A673 (cell line): Measurements from ENCODE around the gene RPL36A. TPM values are rescaled to one million over a fixed set of nuclear protein-coding genes. Genes with fewer than 3 reads are reported as not detected.
A peak's percentile ranks its signal among the peaks of the same experiment; 100 is the strongest.

Experiments
- BruUV-seq: library from RNA; stranded (reverse); fragments of 400-500 nt; replicated peaks from 2 replicates; lab custom pipeline; 2021; lab: Mats Ljungman, UMichigan
- CTCF ChIA-PET: fragments of 300-600 bp; sonication (Branson Sonifier 250); formaldehyde crosslinking; loops from one replicate; lab custom pipeline; 2022; ENCODE audit warnings: antibody characterized with exemption; lab: Charles Lee
- POLR2A ChIA-PET: fragments of 300-600 bp; sonication (Branson Sonifier 250); formaldehyde crosslinking; loops from one replicate; lab custom pipeline; 2022; ENCODE audit warnings: antibody characterized with exemption; ENCODE audit not compliant: low non-redundant PET; lab: Charles Lee
- DNase-seq: peaks from one replicate; pipeline ENCODE4 v3.0.0-alpha.2; 2015; ENCODE audit warnings: low spot score
- H3K27ac ChIP-seq: fragments of 200-600 bp; sonication (generic); 2 replicates; pipeline ENCODE4 v1.5.1; 2016; ENCODE audit warnings: mixed run types, low read depth, mild to moderate bottlenecking, mixed read lengths, antibody characterized with exemption, low read length; ENCODE audit not compliant: poor library complexity, severe bottlenecking
- H3K27me3 ChIP-seq: fragments of 200-600 bp; sonication (generic); replicated peaks from 2 replicates; pipeline ENCODE4 v1.6.1; 2017; ENCODE audit warnings: mixed run types, low read depth, mild to moderate bottlenecking, mixed read lengths, antibody characterized with exemption, low read length; ENCODE audit not compliant: insufficient read depth, poor library complexity
- H3K36me3 ChIP-seq: fragments of 200-600 bp; sonication (generic); 2 replicates; pipeline ENCODE4 v1.6.1; 2016; ENCODE audit warnings: mixed run types, mild to moderate bottlenecking, mixed read lengths, antibody characterized with exemption, low read length; ENCODE audit not compliant: insufficient read depth, poor library complexity, severe bottlenecking
- H3K4me1 ChIP-seq: fragments of 200-600 bp; sonication (generic); 2 replicates; pipeline ENCODE4 v1.6.1; 2017; ENCODE audit warnings: mixed run types, mild to moderate bottlenecking, mixed read lengths, antibody characterized with exemption, low read length; ENCODE audit not compliant: insufficient read depth, poor library complexity, severe bottlenecking
- H3K4me3 ChIP-seq: fragments of 200-600 bp; sonication (generic); 2 replicates; pipeline ENCODE4 v1.5.1; 2016; ENCODE audit warnings: low read depth, mixed run types, mild to moderate bottlenecking, mixed read lengths, low read length; ENCODE audit not compliant: poor library complexity, severe bottlenecking
- H3K9me3 ChIP-seq: fragments of 200-600 bp; sonication (generic); 2 replicates; pipeline ENCODE4 v1.6.1; 2016; ENCODE audit warnings: mixed run types, low read depth, mild to moderate bottlenecking, mixed read lengths, antibody characterized with exemption, low read length; ENCODE audit not compliant: poor library complexity, severe bottlenecking
- EZH2 ChIP-seq: fragments of 200-600 bp; sonication (generic); IDR thresholded peaks from 2 replicates; pipeline ENCODE4 v1.6.1; 2017; ENCODE audit warnings: borderline replicate concordance, low read depth, mild to moderate bottlenecking, mixed read lengths, antibody characterized with exemption, low read length; ENCODE audit not compliant: poor library complexity, severe bottlenecking
- intact Hi-C: fragments of 100-400 bp; cut with micrococcal nuclease; formaldehyde crosslinking; loops from one replicate; pipeline ENCODE4 v1.10.0; 2022; ENCODE audit not compliant: unreplicated experiment
- total RNA-seq: library from RNA; stranded (reverse); gene quantifications from 2 replicates; pipeline ENCODE4 v1.2.3, GENCODE V29; 2021
- TF ChIP-seq, protein P1 (sequence below): fragments of 300-800, 200-600 bp; sonication (generic); conservative IDR thresholded peaks from 2 replicates; pipeline ENCODE4 v1.5.1; 2017; ENCODE audit warnings: low read depth, mild to moderate bottlenecking, antibody characterized with exemption, low read length, moderate library complexity, mixed read lengths

Gene RPL36A
- total RNA-seq, 1 experiment from 2014 or later: 316 TPM

DNA sequence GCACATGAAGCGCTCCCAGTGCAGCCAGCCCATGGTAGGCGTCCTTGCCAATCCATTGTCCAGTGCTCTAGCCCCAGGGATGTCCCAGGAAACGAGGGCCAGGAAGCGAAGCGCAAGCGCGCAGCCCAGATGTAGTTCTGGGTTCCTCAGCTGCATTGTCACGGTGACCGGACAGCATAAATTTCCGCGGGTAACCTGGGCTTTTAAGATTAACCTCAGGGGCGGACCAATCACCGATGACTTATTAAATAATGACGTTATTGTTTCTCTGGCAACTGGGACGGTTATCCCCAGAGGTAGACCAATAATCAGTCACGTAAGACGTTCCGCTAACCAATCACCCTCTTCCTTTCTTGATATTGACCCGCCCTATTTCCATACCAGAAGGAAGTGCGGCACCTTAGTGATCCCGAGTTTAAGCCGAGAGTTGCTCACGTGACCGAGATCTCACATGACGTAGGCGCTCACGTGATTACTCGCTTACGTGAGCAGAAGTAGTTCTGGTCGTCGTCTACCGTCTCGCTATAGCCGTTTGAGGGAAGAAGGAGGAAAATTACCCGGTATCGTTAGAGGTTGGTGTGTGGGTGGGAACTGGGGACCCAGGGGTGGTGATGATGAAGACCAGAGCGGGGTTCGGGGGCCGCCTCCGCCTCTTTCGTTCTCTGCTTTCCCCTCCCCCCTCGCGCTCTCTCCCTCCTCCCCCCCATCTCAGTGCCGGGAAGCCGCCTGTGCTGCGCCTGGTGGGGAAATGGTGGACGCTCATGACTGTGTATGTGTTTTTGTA is 17.1 kb downstream of the RPL36A start, which contains the start of the genes GLA and HNRNPH2:
GLA (minus strand) TSS at position 178 of the 784 bp plus-strand sequence; CDS start at position 156, 22 bp downstream.
HNRNPH2 (plus strand) TSS at position 475 of the 784 bp plus-strand sequence. CDS start 3,767 bp downstream, outside the sequence.
- CTCF ChIA-PET: no interaction called here
- no peaks in the 10 kb centered on the region for H3K9me3 ChIP-seq
- peak within 1 kb of the TSS; percentile 98 for H3K27ac ChIP-seq
- H3K4me3 ChIP-seq: peak within 1 kb of the TSS; percentile 80
- POLR2A ChIA-PET: no interaction called here
- H3K27me3 ChIP-seq: no peaks in the 10 kb centered on the region
- no TSS peak for BruUV-seq
- H3K36me3 ChIP-seq: peaks cover 11% of the 10 kb centered on the region
- TF ChIP-seq EZH2: no peak
- TF ChIP-seq, protein P1, sequence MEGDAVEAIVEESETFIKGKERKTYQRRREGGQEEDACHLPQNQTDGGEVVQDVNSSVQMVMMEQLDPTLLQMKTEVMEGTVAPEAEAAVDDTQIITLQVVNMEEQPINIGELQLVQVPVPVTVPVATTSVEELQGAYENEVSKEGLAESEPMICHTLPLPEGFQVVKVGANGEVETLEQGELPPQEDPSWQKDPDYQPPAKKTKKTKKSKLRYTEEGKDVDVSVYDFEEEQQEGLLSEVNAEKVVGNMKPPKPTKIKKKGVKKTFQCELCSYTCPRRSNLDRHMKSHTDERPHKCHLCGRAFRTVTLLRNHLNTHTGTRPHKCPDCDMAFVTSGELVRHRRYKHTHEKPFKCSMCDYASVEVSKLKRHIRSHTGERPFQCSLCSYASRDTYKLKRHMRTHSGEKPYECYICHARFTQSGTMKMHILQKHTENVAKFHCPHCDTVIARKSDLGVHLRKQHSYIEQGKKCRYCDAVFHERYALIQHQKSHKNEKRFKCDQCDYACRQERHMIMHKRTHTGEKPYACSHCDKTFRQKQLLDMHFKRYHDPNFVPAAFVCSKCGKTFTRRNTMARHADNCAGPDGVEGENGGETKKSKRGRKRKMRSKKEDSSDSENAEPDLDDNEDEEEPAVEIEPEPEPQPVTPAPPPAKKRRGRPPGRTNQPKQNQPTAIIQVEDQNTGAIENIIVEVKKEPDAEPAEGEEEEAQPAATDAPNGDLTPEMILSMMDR: no peak
- peaks cover 5% of the 10 kb centered on the region for H3K4me1 ChIP-seq
- DNase-seq: peak; percentile 96
- intact Hi-C loops: no loop called here

DNA sequence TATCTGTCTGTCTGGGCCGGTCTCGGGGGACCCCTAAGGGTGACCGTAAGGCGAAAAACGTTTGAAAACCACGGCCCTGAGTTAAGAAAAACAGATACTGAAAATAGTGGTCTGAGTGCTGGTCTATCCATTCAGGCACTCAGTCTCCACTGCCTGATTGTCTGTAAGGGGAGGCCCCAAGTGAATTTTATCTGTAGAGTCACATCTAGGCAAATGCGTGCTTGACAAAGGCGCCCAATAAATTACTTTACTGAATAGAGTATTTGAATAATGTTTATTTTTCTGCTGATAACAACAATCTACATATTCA is 17.7 kb downstream of the RPL36A start:
- Histone ChIP-seq H3K27ac (peak overlapping the region; percentile 98), H3K36me3 (peaks cover 14% of the 10 kb centered on the region), H3K4me1 (peaks cover 5% of the 10 kb centered on the region), H3K9me3 (no peaks in the 10 kb centered on the region), H3K4me3 (peak overlapping the region; percentile 80), H3K27me3 (no peaks in the 10 kb centered on the region)
- BruUV-seq: TSS peak; percentile 65
- ChIA-PET POLR2A (no interaction called here), CTCF (no interaction called here)
- TF ChIP-seq EZH2: no peak
- TF ChIP-seq, protein P1: no peak
- intact Hi-C loops: no loop called here
- DNase-seq: no peak

DNA sequence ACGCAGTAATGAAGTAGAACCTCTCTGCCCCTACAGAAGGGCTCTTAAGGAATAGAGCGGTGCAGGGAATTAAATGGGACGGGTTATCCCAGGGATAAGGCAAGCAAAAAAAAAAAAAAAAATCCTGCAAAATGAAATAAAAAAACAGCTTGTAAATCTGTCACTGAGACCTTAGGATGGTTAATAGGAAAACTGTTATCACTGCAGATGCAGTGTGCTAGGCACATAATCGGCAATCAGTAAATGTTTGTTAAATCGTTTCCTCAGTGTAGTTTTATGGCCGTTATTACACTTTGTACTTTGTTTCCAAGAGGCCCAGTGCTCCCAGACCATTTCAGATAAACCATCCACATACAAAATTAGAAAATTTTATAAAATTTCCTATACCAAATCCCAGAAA is 18.2 kb downstream of the RPL36A start:
- POLR2A ChIA-PET: no interaction called here
- BruUV-seq: no TSS peak
- Histone ChIP-seq H3K9me3 (no peaks in the 10 kb centered on the region), H3K4me3 (peak overlapping the region; percentile 80), H3K36me3 (peaks cover 14% of the 10 kb centered on the region), H3K27ac (peak overlapping the region; percentile 98), H3K27me3 (no peaks in the 10 kb centered on the region), H3K4me1 (peaks cover 5% of the 10 kb centered on the region)
- intact Hi-C loops: no loop called here
- no peak for TF ChIP-seq EZH2
- TF ChIP-seq, protein P1: no peak
- CTCF ChIA-PET: no interaction called here
- no peak for DNase-seq
